Activated CD4-positive, CD25-positive, alpha-beta regulatory T cell treated with anti-CD3 and anti-CD28 coated beads, Interleukin-2, amount 50 U/mL, for 72 hours (primary cell): Measurements from ENCODE around the gene CLCF1.

Source experiments
- DNase-seq: peaks from one replicate; pipeline ENCODE4 v3.0.0; 2021

Gene CLCF1

GRCh38 chr11:67372993-67373647 is at the start of gene CLCF1:
TSS of gene CLCF1 (minus strand) at chr11:67373598. CDS start at chr11:67373539, 59 bp downstream.
- no peak for DNase-seq

- no peak for DNase-seq
Measured at GRCh38 chr11:67422891-67423290, 49.5 kb upstream of the CLCF1 start.

GRCh38 chr11:67421430-67422031 is 48.1 kb upstream of the CLCF1 start:
- no peak for DNase-seq

- peak; percentile 99 for DNase-seq
Measured at GRCh38 chr11:67420646-67421429, 47.4 kb upstream of the CLCF1 start.

GRCh38 chr11:67420147-67420645 is 46.8 kb upstream of the CLCF1 start:
- no peak for DNase-seq

GRCh38 chr11:67419325-67420049 is 46.1 kb upstream of the CLCF1 start:
- DNase-seq: no peak

- no peak for DNase-seq
Measured at GRCh38 chr11:67418476-67419281, 45.3 kb upstream of the CLCF1 start.

GRCh38 chr11:67417425-67417824 is 44.0 kb upstream of the CLCF1 start:
- no peak for DNase-seq

- no peak for DNase-seq
Measured at GRCh38 chr11:67416416-67417335, 43.3 kb upstream of the CLCF1 start.

GRCh38 chr11:67415501-67416304 is 42.3 kb upstream of the CLCF1 start, which contains the start of gene CARNS1:
TSS of gene CARNS1 (plus strand) at chr11:67415678. CDS start at chr11:67416200, 522 bp downstream.
- no peak for DNase-seq

GRCh38 chr11:67413266-67413849 is 40.0 kb upstream of the CLCF1 start:
- no peak for DNase-seq

GRCh38 chr11:67412495-67413179 is 39.2 kb upstream of the CLCF1 start:
- DNase-seq: no peak

- DNase-seq: no peak
Measured at GRCh38 chr11:67411785-67412152, 38.4 kb upstream of the CLCF1 start.

GRCh38 chr11:67410984-67411784 is 37.8 kb upstream of the CLCF1 start:
- no peak for DNase-seq

GRCh38 chr11:67410369-67410831 is 37.0 kb upstream of the CLCF1 start:
- DNase-seq: no peak

- DNase-seq: no peak
Measured at GRCh38 chr11:67409781-67410368, 36.5 kb upstream of the CLCF1 start.

GRCh38 chr11:67409261-67409666 is 35.9 kb upstream of the CLCF1 start:
- DNase-seq: peak; percentile 65
